Measurements from ENCODE around the gene ITGA8.
"Not testable (repeated sequence)": the region's sequence is repeated elsewhere in the genome, so short reads cannot be mapped to it uniquely, and the experiment has no call there.

The ITGA8 gene

DNA sequence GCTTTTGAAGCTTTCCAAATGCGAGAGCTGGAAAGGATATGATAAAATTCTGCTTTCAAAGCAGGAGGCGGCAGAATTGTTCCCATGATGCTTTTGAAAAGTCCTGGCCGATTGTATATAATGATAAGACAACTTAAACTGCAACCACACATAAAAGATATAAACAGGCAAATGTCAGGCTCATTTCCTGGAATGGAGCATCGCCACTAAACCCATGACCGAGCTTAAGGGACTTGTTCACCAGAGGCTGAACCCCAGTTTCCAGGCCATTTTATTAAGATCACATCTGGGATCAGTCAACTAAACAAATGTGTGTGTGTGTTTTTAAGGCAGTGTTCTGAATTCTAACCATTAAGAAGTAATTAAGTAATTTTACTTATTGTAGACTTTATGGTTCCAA, 131.6 kb downstream of the ITGA8 start:
- in situ Hi-C loops (cut with MboI; ENCODE audit: low pct_unique_long_range_greater_than_20kb, low sequenced_read_pairs, unreplicated experiment) = no loop called here
- TF ChIP-seq, protein P1, sequence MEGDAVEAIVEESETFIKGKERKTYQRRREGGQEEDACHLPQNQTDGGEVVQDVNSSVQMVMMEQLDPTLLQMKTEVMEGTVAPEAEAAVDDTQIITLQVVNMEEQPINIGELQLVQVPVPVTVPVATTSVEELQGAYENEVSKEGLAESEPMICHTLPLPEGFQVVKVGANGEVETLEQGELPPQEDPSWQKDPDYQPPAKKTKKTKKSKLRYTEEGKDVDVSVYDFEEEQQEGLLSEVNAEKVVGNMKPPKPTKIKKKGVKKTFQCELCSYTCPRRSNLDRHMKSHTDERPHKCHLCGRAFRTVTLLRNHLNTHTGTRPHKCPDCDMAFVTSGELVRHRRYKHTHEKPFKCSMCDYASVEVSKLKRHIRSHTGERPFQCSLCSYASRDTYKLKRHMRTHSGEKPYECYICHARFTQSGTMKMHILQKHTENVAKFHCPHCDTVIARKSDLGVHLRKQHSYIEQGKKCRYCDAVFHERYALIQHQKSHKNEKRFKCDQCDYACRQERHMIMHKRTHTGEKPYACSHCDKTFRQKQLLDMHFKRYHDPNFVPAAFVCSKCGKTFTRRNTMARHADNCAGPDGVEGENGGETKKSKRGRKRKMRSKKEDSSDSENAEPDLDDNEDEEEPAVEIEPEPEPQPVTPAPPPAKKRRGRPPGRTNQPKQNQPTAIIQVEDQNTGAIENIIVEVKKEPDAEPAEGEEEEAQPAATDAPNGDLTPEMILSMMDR (IDR thresholded peaks at IDR 0.05; ENCODE audit: extremely low read depth, insufficient read depth, missing control alignments) = no peak
- DNase-seq (ENCODE audit: low spot score) = no peak

DNA sequence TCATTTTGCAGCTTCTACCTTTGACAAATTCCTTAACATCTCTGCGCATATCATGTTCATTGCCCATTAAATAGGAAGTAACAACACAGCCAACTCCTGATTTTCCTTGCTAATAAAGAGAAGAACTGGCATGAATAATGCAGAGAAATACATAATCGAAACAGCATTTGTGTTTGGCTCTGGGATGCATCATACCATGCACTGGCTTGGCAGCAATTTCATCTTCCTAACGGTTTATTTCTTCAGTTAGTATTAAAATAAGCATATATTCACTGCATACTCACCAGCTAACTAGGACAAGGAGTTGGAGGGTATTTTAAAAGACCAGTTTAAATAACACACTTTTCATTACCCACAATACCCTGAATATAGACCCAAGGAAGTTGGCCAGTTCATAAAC, 132.5 kb downstream of the ITGA8 start:
- TF ChIP-seq, protein P1 (IDR thresholded peaks at IDR 0.05; ENCODE audit: extremely low read depth, insufficient read depth, missing control alignments) = no peak
- in situ Hi-C loops (cut with MboI; ENCODE audit: low pct_unique_long_range_greater_than_20kb, low sequenced_read_pairs, unreplicated experiment) = no loop called here
- DNase-seq (ENCODE audit: low spot score) = no peak

DNA sequence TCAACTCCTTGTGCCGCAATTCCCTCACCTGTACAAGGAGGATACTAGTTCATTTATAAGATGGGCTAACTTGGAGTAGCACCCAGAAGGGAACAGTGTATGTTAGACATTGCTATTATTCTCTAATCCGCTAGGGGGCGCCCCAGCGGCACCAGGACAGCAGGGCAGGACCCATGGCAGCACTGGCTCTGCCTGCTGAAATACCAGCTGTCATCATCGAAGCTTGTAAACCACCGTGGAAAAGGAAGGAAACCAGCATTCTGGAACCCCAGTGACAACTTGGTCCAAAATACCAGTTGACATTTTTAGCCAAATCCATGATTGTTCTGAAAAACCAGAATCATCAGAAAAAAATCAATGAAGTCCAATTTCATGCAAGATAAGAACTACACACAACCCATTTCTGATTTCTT, 134.4 kb downstream of the ITGA8 start:
- TF ChIP-seq, protein P1 (IDR thresholded peaks at IDR 0.05; ENCODE audit: extremely low read depth, insufficient read depth, missing control alignments) = peak; percentile 72
- peak; percentile 36 for DNase-seq (ENCODE audit: low spot score)
- in situ Hi-C loops (cut with MboI; ENCODE audit: low pct_unique_long_range_greater_than_20kb, low sequenced_read_pairs, unreplicated experiment) = no loop called here

DNA sequence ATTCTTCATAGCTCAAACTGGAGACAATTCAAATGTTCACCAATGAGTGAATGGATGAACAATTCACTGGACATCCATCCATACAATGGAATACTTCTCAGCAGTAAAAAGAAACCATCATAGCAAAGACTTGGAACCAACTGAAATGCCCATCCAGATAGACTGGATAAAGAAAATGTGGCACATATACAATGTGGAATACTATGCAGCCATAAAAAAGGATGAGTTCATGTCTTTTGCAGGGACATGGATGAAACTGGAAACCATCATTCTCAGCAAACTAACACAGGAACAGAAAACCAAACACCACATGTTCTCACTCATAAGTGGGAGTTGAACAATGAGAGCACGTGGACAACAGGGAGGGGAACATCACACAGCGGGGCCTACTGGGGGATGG, 136.8 kb downstream of the ITGA8 start:
- DNase-seq (ENCODE audit: low spot score); in situ Hi-C loops (cut with MboI; ENCODE audit: low pct_unique_long_range_greater_than_20kb, low sequenced_read_pairs, unreplicated experiment): not testable (repeated sequence)

DNA sequence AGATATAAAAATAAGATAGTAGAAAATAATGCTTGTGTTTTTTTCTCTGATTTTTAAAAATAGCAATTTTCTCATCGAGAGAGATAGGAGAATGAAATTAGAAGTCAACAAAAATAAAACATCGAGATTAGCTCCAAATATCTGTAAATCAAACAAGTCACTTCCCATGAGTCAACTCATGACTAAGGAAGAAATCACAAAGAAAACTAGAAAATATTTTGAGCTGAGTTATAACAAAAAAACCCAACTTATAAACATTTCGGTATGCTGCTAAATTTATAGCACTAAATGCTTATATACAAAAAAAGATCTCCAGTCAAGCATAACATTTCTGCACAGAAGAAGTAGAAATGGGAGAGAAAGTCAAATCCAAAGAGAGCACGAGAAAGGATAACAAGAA, 140.1 kb downstream of the ITGA8 start:
- in situ Hi-C loops (cut with MboI; ENCODE audit: low pct_unique_long_range_greater_than_20kb, low sequenced_read_pairs, unreplicated experiment) = no loop called here
- TF ChIP-seq, protein P1 (IDR thresholded peaks at IDR 0.05; ENCODE audit: extremely low read depth, insufficient read depth, missing control alignments) = no peak
- DNase-seq (ENCODE audit: low spot score) = no peak

- DNase-seq (ENCODE audit: low spot score) = no peak
- TF ChIP-seq, protein P1 (IDR thresholded peaks at IDR 0.05; ENCODE audit: extremely low read depth, insufficient read depth, missing control alignments) = no peak
- in situ Hi-C loops (cut with MboI; ENCODE audit: low pct_unique_long_range_greater_than_20kb, low sequenced_read_pairs, unreplicated experiment) = no loop called here
These were observed 147.1 kb downstream of the ITGA8 start for GRCh38 chr10:15572531-15573045.

GRCh38 chr10:15571575-15571974, 148.1 kb downstream of the ITGA8 start:
- in situ Hi-C loops (cut with MboI; ENCODE audit: low pct_unique_long_range_greater_than_20kb, low sequenced_read_pairs, unreplicated experiment) = no loop called here
- TF ChIP-seq, protein P1 (IDR thresholded peaks at IDR 0.05; ENCODE audit: extremely low read depth, insufficient read depth, missing control alignments) = no peak
- no peak for DNase-seq (ENCODE audit: low spot score)

Data from GM13977 (cell line).